ENCODE measurements around the gene TMEM37. TPM values are rescaled to one million over a fixed set of nuclear protein-coding genes. Genes with fewer than 3 reads are reported as not detected.

Gene TMEM37
- total RNA-seq, 2 donors from 2014 or later, result 19.1 to 22.1 TPM

GRCh38 chr2:119469661-119470297 lies 38.1 kb downstream of the TMEM37 start:
- Histone ChIP-seq H3K27ac (no peak overlapping the region), H3K4me1 (peaks cover 3% of the 10 kb centered on the region), H3K9me3 (no peaks in the 10 kb centered on the region), H3K36me3 (replicated peaks in 1 of 2; ENCODE audit: insufficient read depth in 1 of 2, low read depth in 2 of 2) (no peaks in the 10 kb centered on the region), H3K4me3 (no peak overlapping the region), H3K27me3 (no peaks in the 10 kb centered on the region)
- WGBS, 2 donors, result 19 to 27% methylated on average over 2 of the region's 2 CpGs
- TF ChIP-seq POLR2A (IDR thresholded peaks at IDR 0.05), result no peak
- TF ChIP-seq, protein P1, sequence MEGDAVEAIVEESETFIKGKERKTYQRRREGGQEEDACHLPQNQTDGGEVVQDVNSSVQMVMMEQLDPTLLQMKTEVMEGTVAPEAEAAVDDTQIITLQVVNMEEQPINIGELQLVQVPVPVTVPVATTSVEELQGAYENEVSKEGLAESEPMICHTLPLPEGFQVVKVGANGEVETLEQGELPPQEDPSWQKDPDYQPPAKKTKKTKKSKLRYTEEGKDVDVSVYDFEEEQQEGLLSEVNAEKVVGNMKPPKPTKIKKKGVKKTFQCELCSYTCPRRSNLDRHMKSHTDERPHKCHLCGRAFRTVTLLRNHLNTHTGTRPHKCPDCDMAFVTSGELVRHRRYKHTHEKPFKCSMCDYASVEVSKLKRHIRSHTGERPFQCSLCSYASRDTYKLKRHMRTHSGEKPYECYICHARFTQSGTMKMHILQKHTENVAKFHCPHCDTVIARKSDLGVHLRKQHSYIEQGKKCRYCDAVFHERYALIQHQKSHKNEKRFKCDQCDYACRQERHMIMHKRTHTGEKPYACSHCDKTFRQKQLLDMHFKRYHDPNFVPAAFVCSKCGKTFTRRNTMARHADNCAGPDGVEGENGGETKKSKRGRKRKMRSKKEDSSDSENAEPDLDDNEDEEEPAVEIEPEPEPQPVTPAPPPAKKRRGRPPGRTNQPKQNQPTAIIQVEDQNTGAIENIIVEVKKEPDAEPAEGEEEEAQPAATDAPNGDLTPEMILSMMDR (IDR thresholded peaks at IDR 0.05), result no peak
- ATAC-seq, result no peak
- intact Hi-C loops (cut with DNase I), result loop anchor here (5.0 kb wide), 1 partner anchor 62 kb away; no protein-coding TSS in a partner anchor
- DNase-seq, result no peak

- Histone ChIP-seq H3K27me3 (no peaks in the 10 kb centered on the region), H3K36me3 (replicated peaks in 1 of 2; ENCODE audit: insufficient read depth in 1 of 2, low read depth in 2 of 2) (no peaks in the 10 kb centered on the region), H3K27ac (no peak overlapping the region), H3K4me1 (peaks cover 14% of the 10 kb centered on the region), H3K4me3 (no peak overlapping the region), H3K9me3 (no peaks in the 10 kb centered on the region)
- TF ChIP-seq POLR2A (IDR thresholded peaks at IDR 0.05), result no peak
- TF ChIP-seq, protein P1 (IDR thresholded peaks at IDR 0.05), result no peak
- 81 to 92% methylated on average over 8 of the region's 8 CpGs for WGBS, 2 donors
- DNase-seq (no peak), ATAC-seq (no peak)
- intact Hi-C loops (cut with DNase I), result loop anchor here (5.0 kb wide), 1 partner anchor 65 kb away; no protein-coding TSS in a partner anchor
Measured at GRCh38 chr2:119472749-119473148, 41.1 kb downstream of the TMEM37 start.

GRCh38 chr2:119473621-119474370 lies 42.1 kb downstream of the TMEM37 start:
- Histone ChIP-seq H3K36me3 (replicated peaks in 1 of 2; ENCODE audit: insufficient read depth in 1 of 2, low read depth in 2 of 2) (no peaks in the 10 kb centered on the region), H3K27me3 (no peaks in the 10 kb centered on the region), H3K4me3 (no peak overlapping the region), H3K9me3 (no peaks in the 10 kb centered on the region), H3K27ac (no peak overlapping the region), H3K4me1 (peaks cover 14% of the 10 kb centered on the region)
- intact Hi-C loops (cut with DNase I), result loop anchor here (5.0 kb wide), 1 partner anchor 66 kb away; no protein-coding TSS in a partner anchor
- TF ChIP-seq, protein P1 (IDR thresholded peaks at IDR 0.05), result no peak
- TF ChIP-seq POLR2A (IDR thresholded peaks at IDR 0.05), result no peak
- WGBS, 2 donors, result 78 to 88% methylated on average over 12 to 16 of the region's 16 CpGs
- ATAC-seq, result no peak
- DNase-seq, result peak in 1 of 4 donors; percentile 7

DNA sequence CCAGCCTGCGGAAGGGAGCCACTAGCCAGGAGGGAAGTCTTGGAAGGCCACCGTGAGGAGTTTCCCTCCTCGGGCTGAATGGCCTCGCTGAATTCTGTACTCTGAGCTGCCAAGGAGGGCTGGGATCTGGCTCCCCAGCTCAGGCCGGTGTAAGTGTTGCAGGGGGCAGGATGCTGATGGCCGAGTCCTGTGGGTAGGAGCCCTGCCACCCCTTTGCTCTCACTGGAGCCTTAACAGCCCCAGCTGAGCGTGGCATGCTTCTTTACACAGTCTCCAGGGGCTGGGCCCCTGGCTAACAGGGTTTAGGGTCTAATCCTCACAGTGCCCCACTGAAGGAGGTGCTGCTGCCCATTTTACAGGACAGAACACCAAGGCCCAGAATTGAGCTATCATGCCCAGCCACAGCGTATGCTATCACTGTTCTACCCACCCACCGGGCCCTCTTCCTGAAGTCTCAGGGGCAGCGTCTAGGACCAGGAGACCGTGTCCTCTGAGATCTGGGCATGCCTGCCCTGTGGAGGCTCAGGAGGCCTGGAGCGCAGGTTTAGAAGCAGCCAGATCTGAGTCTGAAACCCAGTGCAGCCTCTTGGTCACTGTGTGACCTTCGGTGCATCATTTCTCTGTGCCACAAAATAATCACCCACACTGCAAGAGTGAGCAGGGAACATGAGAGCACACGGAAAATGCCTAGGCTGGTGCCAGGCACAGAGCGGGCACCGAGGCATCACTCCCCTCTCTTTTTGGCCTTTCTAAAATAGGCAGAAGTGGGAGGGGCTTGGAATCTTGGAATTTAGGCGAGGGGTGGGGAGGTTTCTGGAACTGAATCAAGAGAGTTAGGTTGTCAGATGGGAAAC lies 42.9 kb downstream of the TMEM37 start:
- TF ChIP-seq POLR2A (IDR thresholded peaks at IDR 0.05), result no peak
- TF ChIP-seq, protein P1 (IDR thresholded peaks at IDR 0.05), result no peak

More for the DNA sequence above, 42.9 kb downstream of the TMEM37 start:
- no peaks in the 10 kb centered on the region for H3K36me3 ChIP-seq (replicated peaks in 1 of 2; ENCODE audit: insufficient read depth in 1 of 2, low read depth in 2 of 2)
- 91 to 92% methylated on average over 17 of the region's 17 CpGs for WGBS, 2 donors
- no peak overlapping the region for H3K4me3 ChIP-seq
- H3K27me3 ChIP-seq, result no peaks in the 10 kb centered on the region
- intact Hi-C loops (cut with DNase I), result loop anchor here (5.0 kb wide), 1 partner anchor 67 kb away; no protein-coding TSS in a partner anchor
- no peak for ATAC-seq
- H3K9me3 ChIP-seq, result no peaks in the 10 kb centered on the region
- no peak overlapping the region for H3K27ac ChIP-seq
- H3K4me1 ChIP-seq, result peaks cover 17% of the 10 kb centered on the region
- peak in 1 of 4 donors; percentile 9 for DNase-seq
